Osteocyte (in vitro differentiated cells): Measurements from ENCODE around the gene GCN1. TPM values are rescaled to one million over a fixed set of nuclear protein-coding genes. Genes with fewer than 3 reads are reported as not detected.

Experiments
- DNase-seq: peaks from one replicate; pipeline ENCODE4 v3.0.0; 2021; ENCODE audit warnings: mixed read lengths; ENCODE audit not compliant: unreplicated experiment; ENCODE audit errors: extremely low spot score
- H3K27ac Mint-ChIP-seq: one replicate; pipeline ENCODE4 v1.8.0; 2021; ENCODE audit warnings: mild to moderate bottlenecking, mixed read lengths; ENCODE audit not compliant: unreplicated experiment
- H3K27me3 Mint-ChIP-seq: one replicate; pipeline ENCODE4 v1.8.0; 2021; ENCODE audit warnings: mixed read lengths; ENCODE audit not compliant: unreplicated experiment
- H3K36me3 Mint-ChIP-seq: one replicate; pipeline ENCODE4 v1.8.0; 2021; ENCODE audit warnings: mixed read lengths; ENCODE audit not compliant: unreplicated experiment
- H3K4me1 Mint-ChIP-seq: one replicate; pipeline ENCODE4 v1.8.0; 2021; ENCODE audit warnings: mixed read lengths; ENCODE audit not compliant: unreplicated experiment
- H3K4me3 Mint-ChIP-seq: one replicate; pipeline ENCODE4 v1.8.0; 2021; ENCODE audit warnings: mild to moderate bottlenecking, moderate library complexity, mixed read lengths; ENCODE audit not compliant: unreplicated experiment
- H3K9me3 Mint-ChIP-seq: one replicate; pipeline ENCODE4 v1.8.0; 2021; ENCODE audit warnings: mixed read lengths; ENCODE audit not compliant: unreplicated experiment
- CTCF ChIP-seq: fragments of 200-600 bp; sonication (generic); IDR thresholded peaks from 2 replicates; pipeline ENCODE4 v1.5.0; 2021; ENCODE audit warnings: antibody characterized with exemption, mild to moderate bottlenecking, moderate library complexity
- total RNA-seq: library from RNA; stranded (reverse); gene quantifications from 2 replicates; pipeline ENCODE4 v1.2.1, GENCODE V29; 2021

The GCN1 gene
- total RNA-seq, 1 donor from 2014 or later: 115 TPM

- no peak overlapping the region for H3K27ac Mint-ChIP-seq
- H3K9me3 Mint-ChIP-seq: no peaks in the 10 kb centered on the region
- peaks cover 26% of the 10 kb centered on the region for H3K36me3 Mint-ChIP-seq
- H3K4me3 Mint-ChIP-seq: no peak overlapping the region
- DNase-seq: no peak
- H3K27me3 Mint-ChIP-seq: no peaks in the 10 kb centered on the region
- no peaks in the 10 kb centered on the region for H3K4me1 Mint-ChIP-seq
- TF ChIP-seq CTCF: no peak
Observed at GRCh38 chr12:120168337-120168736, 26.2 kb downstream of the GCN1 start.

GRCh38 chr12:120167529-120168095, 26.9 kb downstream of the GCN1 start:
- H3K27ac Mint-ChIP-seq: no peak overlapping the region
- H3K9me3 Mint-ChIP-seq: no peaks in the 10 kb centered on the region
- no peak overlapping the region for H3K4me3 Mint-ChIP-seq
- no peak for DNase-seq
- H3K36me3 Mint-ChIP-seq: peaks cover 19% of the 10 kb centered on the region
- TF ChIP-seq CTCF: no peak
- H3K4me1 Mint-ChIP-seq: no peaks in the 10 kb centered on the region
- no peaks in the 10 kb centered on the region for H3K27me3 Mint-ChIP-seq

DNA sequence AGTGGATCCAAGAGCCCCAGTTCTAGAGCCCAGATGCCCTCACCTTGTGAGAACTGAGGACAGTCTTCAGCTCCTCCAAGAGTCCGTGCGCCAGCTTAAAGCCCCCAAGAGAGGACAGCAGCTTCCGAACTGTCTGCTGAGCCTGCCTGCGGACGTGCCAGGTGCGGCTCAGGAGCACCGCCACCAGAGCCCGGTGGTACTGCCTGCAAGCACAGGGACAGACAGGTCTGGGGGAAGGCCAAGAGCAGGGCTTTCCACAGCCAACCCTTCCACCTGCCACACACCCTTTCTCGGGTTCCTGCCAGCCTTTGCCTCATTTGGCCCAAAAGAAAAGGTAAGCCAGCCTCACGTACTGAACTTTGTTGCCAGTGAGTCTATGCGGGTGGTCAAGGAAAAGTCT, 30.2 kb downstream of the GCN1 start:
- H3K4me1 Mint-ChIP-seq: no peaks in the 10 kb centered on the region
- H3K27me3 Mint-ChIP-seq: no peaks in the 10 kb centered on the region
- peaks cover 36% of the 10 kb centered on the region for H3K36me3 Mint-ChIP-seq
- no peaks in the 10 kb centered on the region for H3K9me3 Mint-ChIP-seq
- H3K4me3 Mint-ChIP-seq: no peak overlapping the region
- TF ChIP-seq CTCF: no peak
- no peak for DNase-seq
- no peak overlapping the region for H3K27ac Mint-ChIP-seq

GRCh38 chr12:120162763-120163162, 31.8 kb downstream of the GCN1 start:
- no peak for DNase-seq
- TF ChIP-seq CTCF: no peak
- H3K4me1 Mint-ChIP-seq: no peaks in the 10 kb centered on the region

DNA sequence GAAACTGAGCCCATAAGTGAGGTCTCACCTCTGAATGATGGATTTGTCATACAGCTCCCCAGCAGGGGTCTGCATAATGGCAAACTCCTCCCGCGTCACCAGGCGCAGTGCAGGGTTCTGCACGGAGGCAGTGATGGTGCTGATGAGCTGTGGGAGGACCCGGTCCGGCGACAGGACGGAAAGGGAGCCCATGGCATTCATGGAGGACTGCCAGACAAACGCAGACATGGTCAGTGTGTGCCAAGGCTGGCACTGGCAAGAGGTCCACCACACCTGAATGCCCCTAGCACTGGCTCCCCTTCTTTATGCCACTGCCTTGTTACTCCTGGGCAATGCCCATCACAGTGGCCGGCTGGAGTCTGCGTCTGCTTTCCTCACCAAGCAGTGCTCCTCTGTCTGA, 32.7 kb downstream of the GCN1 start:
- peaks cover 45% of the 10 kb centered on the region for H3K36me3 Mint-ChIP-seq

More at GRCh38 chr12:120162763-120163162, 31.8 kb downstream of the GCN1 start:
- Mint-ChIP-seq H3K27ac (no peak overlapping the region), H3K27me3 (no peaks in the 10 kb centered on the region), H3K9me3 (no peaks in the 10 kb centered on the region), H3K36me3 (peaks cover 38% of the 10 kb centered on the region), H3K4me3 (no peak overlapping the region)

More for the DNA sequence above, 32.7 kb downstream of the GCN1 start:
- Mint-ChIP-seq H3K27ac (no peak overlapping the region), H3K9me3 (no peaks in the 10 kb centered on the region), H3K27me3 (no peaks in the 10 kb centered on the region), H3K4me3 (no peak overlapping the region), H3K4me1 (no peaks in the 10 kb centered on the region)
- TF ChIP-seq CTCF: no peak
- DNase-seq: no peak
